CD4-positive, alpha-beta T cell treated with Interleukin-2 at 100 ng/mL for 4 hours (primary cell): Measurements from ENCODE around the gene RGL4.
"Not testable (repeated sequence)": the region's sequence is repeated elsewhere in the genome, so short reads cannot be mapped to it uniquely, and the experiment has no call there.

ENCODE experiments used
- DNase-seq: peaks from one replicate; pipeline ENCODE4 v3.0.0-alpha.2; 2020; ENCODE audit warnings: low spot score

The RGL4 gene, protein sequence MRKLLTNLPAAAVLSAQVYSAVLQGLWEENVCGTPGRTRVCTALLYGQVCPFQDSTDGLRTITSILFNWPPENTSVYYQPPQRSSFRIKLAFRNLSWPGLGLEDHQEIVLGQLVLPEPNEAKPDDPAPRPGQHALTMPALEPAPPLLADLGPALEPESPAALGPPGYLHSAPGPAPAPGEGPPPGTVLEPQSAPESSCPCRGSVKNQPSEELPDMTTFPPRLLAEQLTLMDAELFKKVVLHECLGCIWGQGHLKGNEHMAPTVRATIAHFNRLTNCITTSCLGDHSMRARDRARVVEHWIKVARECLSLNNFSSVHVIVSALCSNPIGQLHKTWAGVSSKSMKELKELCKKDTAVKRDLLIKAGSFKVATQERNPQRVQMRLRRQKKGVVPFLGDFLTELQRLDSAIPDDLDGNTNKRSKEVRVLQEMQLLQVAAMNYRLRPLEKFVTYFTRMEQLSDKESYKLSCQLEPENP

DNA sequence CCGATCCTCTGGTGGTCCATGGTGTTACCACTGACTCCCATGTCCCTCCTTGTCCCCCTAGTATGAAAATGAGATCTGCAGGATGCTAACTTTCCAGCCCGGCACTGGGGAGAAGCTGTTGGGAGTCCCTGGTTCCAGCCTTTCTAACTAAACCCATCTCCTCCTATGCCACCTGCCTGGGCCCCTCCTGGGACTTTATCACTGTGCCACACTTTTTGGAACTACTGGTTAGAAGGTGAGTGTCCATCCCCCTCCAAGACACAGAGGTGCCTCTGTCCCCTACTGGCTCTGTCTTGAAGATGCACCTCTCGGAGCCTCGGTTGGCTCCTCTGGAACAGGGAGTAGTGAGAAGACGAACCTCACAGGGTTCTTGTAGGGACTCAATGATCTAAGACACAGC is at the start of gene RGL4:
Gene RGL4, plus strand, starts transcription at position 301 of the 400 bp plus-strand sequence. CDS start 1,018 bp downstream, outside the sequence.
- DNase-seq, result no peak

GRCh38 chr22:23646526-23646925 is 44.3 kb upstream of the RGL4 start:
- not testable (repeated sequence) for DNase-seq

DNA sequence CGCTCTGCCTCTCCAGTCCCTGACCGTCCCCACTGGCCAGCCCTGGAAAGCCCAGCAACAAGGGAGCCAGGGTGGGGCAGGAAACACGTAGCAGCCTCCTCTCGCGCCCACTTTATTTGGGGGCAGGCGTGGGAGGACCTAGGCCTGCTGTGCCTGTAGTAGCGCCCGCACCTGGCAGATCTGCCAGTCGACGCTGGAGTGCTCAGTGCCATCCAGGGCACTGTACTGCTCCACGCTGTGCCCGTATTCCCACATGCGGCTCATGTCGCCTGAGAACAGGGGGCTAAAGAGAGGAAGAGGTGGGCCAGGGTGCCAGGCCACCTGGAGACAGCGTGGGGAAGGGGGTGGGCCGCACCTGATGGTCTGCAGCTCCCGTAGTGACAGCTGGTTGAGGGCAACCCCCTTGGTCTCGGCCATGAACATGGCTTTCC is 41.7 kb upstream of the RGL4 start:
- DNase-seq, result no peak

GRCh38 chr22:23651676-23652075 is 39.1 kb upstream of the RGL4 start:
- DNase-seq, result no peak

- DNase-seq, result no peak
Observed at GRCh38 chr22:23652286-23652685, 38.5 kb upstream of the RGL4 start.

GRCh38 chr22:23652711-23653110 is 38.1 kb upstream of the RGL4 start:
- DNase-seq, result no peak

DNA sequence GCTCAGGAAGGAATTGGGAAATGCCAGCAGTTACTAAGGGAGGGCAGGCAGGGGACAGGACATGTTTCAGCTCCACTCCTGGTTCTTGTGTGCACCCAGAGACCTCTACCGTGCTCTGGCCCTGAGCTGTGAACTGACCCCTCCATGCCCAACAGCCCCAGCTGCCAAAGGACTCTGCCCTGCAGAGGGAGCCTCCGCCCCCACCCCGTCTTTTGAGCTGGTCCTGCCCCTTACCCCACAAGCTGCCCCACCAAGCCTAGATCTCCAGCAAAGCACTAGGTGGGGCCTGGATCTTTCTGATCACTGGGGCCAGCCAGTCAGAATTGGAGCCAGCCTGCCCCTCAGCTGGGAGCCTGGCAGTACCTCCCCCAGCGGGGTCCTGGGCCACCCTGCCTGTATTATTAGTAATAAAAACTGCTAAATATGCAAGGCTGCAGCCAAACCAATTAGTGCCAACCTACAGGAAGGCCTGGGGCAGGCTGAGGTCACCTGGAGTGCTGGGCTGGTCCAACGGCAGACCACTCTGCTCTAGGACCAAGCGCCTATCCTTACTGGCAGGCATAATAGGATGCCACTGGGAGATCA is 34.8 kb upstream of the RGL4 start:
- no peak for DNase-seq

DNA sequence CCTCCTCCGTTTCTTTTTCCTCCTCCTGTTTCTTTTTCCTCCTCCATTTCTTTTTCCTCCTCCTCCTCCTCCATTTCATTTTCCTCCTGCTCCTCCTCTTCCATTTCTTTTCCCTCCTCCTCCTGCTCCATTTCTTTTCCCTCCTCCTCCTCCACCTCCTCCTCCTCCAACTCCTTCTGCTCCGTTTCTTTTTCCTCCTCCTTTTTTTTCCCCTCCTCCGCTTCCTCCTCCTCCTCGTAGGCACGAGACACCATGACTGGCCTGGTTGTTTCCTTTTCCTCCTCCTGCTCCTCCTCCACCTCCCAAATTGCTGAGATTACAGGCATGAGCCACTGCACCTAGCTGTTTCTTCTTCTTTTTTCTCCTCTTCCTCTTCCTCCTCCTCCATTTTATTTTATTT is 33.1 kb upstream of the RGL4 start:
- DNase-seq, result no peak

- not testable (repeated sequence) for DNase-seq
Observed at GRCh38 chr22:23660381-23660780, 30.4 kb upstream of the RGL4 start.

GRCh38 chr22:23670378-23671295 is 20.2 kb upstream of the RGL4 start:
- DNase-seq, result no peak

DNA sequence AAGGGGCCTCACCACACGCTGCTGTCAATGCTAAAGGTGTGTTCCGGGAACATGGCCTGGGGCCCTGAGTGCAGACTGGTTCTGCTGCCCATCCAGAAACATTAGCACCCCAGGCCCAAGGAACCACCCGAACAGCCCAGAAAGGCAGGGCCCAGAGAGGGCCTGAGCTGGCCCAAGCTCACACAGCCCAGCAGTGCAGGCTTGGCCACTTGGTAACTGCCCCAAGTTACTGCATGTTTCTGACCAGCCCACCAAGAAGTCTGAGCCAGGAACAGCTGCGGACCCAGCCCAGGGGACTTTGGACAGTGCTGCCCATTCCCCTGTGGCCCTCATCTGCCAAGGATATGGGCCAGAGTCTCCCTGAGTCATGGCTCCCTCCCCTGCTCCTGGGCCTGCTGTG is 19.4 kb upstream of the RGL4 start:
- not testable (repeated sequence) for DNase-seq

- not testable (repeated sequence) for DNase-seq
Observed at GRCh38 chr22:23672307-23673049, 18.3 kb upstream of the RGL4 start.

DNA sequence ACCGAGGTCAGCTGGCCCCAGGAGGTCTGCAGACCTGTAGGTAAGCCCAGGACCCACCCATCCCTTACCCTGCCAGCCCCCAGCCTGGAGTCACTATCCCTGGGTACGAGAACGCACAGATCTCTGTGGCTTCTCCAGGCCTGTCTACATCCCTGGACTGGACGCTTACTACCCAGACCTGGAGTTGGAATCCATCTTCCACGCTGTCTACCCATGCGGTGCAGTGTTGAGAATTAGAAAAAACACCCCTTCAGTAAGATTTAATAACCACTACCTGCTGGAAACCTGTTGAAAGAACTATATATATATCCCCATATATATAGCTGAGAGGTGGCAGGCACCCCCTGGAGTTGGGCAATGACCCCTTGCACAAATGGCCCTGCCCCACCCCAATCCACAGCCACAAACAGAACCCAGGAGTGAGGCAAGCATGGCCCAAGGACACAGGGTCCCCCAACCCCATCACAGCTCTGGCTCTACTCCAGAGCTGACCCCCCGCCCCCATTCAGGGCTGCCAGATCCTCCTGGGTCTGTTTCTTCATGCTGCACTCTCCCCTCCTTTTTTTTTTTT is 17.7 kb upstream of the RGL4 start:
- DNase-seq, result no peak

DNA sequence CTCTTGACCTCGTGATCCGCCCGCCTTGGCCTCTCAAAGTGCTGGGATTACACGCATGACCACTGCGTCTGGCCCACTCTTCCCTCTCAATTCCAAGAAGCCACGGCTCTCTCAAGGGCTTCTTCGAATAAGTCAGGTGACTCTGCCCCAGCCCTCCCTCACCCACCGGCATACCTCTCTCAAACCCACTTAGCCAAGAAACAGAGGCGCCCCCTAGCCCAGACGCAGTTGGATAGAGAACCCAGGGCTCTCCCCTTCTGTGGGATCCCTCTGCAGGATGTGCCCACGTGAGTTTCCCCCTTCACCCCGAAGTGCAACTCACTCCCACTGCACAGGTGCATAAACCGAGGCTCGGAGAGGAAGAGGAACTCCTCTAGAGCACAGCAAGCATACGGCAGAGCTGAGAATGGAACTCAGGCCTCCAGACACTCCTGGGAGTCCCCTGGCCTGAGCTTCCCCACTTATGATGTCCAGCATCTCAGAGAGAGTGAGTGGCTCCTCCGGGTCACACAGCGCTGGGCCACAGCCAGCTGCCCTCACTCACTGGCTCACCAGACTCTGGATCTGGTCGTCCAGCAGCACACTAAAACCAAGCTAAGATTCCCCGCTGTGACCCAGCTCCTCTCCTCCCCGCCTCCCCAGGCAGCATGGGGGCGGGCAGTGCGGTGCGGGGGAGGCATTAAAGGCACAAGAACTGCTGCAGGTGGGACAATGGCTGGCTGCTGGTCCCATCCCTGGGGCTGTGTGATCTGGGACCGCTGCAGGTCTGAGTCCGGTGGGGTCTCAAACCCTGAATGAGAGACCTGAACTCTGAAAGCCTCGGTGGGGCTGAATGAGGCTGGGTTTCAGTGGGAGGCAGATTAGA is 16.8 kb upstream of the RGL4 start:
- no peak for DNase-seq

DNA sequence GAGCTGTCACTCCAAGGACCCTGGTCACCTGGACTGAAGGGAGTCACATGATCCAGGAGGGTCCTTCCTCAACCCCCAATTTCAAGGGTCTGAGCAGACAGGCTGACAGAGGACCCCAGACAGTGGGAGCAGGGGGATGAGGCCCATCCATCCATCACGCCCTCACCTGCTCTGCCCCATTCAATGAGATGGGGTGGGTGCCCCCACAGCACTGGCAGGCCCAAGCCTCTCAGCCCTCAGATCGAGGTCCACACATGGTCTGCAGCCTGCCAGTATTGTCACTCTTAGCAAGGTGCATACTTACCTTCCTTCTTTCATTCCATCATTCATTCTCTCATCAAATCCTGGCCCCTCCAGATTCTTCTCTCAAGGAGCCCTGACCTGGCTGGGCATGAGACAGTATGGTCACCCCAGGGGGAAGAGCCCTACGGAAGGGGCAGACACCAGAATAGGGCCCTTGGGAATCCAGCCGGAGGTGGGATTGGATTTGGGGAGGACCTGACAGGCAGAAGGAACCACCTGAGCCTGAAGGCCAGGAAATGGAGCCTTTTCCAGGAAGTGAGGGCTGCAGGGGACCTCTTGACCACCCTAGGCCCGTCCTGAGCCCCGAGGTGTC is 15.8 kb upstream of the RGL4 start:
- not testable (repeated sequence) for DNase-seq

DNA sequence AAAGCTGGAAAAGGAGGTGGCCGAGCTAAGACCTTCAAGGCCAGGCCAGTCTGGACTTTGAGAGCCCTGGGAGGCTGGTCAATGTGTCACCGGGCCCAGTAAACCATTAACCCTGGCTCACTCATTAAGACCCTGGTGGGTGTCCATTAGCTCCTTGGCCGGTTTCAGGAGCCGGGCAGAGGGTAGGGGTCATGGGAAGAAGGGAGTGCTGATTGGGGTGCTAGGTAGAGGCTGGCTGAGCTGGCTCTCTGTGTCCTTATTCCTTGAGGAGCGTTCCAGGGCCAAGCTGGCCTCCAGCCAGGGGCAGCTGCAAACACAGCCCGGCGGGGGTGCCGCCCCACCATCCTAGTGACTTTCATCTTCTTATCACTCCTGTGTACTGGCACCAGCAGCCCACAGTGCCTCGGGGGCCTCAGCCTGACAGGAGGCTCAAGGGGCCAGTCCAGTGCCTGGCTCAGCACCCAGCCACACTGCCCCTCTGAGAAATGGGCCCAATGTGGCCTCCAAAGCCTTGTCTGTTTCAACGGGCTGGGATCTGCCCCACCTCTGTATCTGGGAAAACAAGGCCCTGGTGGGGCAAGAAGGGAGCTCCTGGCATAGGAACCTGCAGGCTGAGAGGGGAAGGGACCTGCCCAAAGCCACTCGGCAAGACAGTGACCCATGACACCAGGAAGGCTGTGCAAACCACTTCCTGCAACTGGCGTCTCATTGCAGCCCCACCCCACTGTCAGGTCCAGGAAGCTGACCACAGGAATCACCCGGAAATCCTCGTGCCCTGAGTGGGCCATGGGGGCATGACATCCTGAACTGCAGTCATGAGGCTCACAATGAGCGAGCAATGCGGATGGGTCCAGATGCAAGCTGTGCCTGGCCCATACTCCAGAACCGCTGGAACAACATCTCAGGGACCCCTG is 15.1 kb upstream of the RGL4 start:
- DNase-seq, result no peak

DNA sequence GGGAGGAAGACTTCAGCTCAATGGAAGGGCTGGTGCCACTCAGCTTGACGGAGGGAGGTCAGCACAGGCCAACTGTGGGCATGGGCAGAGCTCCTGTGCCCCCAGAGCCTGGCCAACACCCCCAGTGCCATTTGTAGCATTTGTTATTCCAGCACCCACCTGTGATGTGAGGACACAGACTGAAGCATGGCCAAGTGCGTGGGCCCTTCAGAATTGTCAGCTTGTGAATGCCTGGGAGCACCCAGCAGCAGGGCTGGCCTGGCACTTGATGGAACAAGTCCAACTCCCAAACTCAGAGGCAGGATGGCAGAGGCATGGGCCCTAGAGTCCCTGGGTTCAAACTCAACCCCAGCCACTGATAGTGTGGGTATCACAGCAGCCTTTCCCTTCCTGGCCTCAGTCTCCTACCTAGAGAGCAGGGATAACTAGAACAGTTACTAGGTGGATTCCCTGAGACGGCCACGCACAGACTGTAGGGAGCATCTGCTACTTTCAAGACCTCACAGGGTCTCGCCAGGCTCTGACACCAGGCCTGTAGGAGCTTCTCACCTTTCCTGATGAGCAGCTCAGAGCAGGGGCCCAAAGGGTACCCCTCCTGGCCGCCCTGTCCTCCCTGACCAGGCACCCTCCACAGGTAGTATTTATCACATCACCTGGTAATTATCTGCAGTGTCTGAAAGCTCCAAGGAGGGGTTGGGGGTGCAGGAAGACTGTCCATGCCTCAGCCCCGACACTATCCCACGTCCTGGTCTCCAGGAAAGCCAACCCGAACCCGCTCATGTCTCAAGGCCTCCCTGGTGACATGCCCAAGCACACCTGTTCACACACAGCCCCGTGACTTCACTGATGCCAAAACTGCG is 13.7 kb upstream of the RGL4 start:
- not testable (repeated sequence) for DNase-seq

DNA sequence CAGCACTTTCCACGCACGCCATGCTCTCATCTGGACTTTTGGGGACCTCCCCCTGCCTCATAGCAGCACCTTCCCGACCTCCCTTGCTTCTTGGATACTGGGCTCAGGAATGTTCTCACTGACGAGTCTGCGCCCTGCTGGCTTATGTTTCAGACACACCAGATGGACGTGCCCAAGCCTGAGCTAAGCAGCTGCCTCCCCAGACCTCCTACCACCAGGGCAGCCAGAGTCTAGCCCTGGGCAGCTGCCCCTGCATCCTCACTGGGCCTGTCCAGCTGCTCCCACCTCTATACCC is 13.2 kb upstream of the RGL4 start:
- no peak for DNase-seq
